H9 (cell line): ENCODE measurements around the gene GABRB1. TPM values are rescaled to one million over a fixed set of nuclear protein-coding genes. Genes with fewer than 3 reads are reported as not detected.

Experiments
- DNase-seq: peaks from one replicate; pipeline ENCODE4 v3.0.0-alpha.2; 2017
- H2AFZ ChIP-seq: one replicate; pipeline ENCODE4 v1.6.1; 2013; ENCODE audit warnings: mild to moderate bottlenecking, low read length, control low read depth, moderate library complexity
- H2AK5ac ChIP-seq: 2 replicates; pipeline ENCODE4 v1.6.1; 2013; ENCODE audit warnings: low read length, control low read depth, mixed read lengths; ENCODE audit not compliant: insufficient read length
- H2BK120ac ChIP-seq: one replicate; pipeline ENCODE4 v1.6.1; 2013; ENCODE audit warnings: low read depth, mild to moderate bottlenecking, low read length, control low read depth, inconsistent platforms; ENCODE audit not compliant: poor library complexity, severe bottlenecking
- H2BK12ac ChIP-seq: 2 replicates; pipeline ENCODE4 v1.6.1; 2013; ENCODE audit warnings: low read length, control low read depth, mixed read lengths, low read depth; ENCODE audit not compliant: insufficient read length
- H2BK15ac ChIP-seq: 2 replicates; pipeline ENCODE4 v1.6.1; 2013; ENCODE audit warnings: low read depth, low read length, control low read depth
- H2BK20ac ChIP-seq: one replicate; pipeline ENCODE4 v1.6.1; 2013; ENCODE audit warnings: low read depth, mild to moderate bottlenecking, low read length, control low read depth, inconsistent platforms; ENCODE audit not compliant: poor library complexity, severe bottlenecking
- H2BK5ac ChIP-seq: 2 replicates; pipeline ENCODE4 v1.6.1; 2013; ENCODE audit warnings: low read length, control low read depth, mixed read lengths; ENCODE audit not compliant: insufficient read length
- H3K14ac ChIP-seq: 2 replicates; pipeline ENCODE4 v1.6.1; 2013; ENCODE audit warnings: low read length, control low read depth; ENCODE audit not compliant: insufficient read depth
- H3K18ac ChIP-seq: 2 replicates; pipeline ENCODE4 v1.6.1; 2013; ENCODE audit warnings: low read depth, mild to moderate bottlenecking, mixed read lengths, low read length, control low read depth; ENCODE audit not compliant: insufficient read length
- H3K23ac ChIP-seq: 2 replicates; pipeline ENCODE4 v1.6.1; 2013; ENCODE audit warnings: low read length, control low read depth, mixed read lengths, low read depth; ENCODE audit not compliant: insufficient read length
- H3K23me2 ChIP-seq: 2 replicates; pipeline ENCODE4 v1.6.1; 2013; ENCODE audit warnings: low read depth, mild to moderate bottlenecking, mixed read lengths, low read length, control low read depth; ENCODE audit not compliant: insufficient read length, poor library complexity, severe bottlenecking
- H3K27ac ChIP-seq: 2 replicates; pipeline ENCODE4 v1.5.1; 2013; ENCODE audit warnings: low read length, control low read depth, mixed read lengths, low read depth; ENCODE audit not compliant: insufficient read length
- H3K27me3 ChIP-seq: 2 replicates; pipeline ENCODE4 v1.6.1; 2013; ENCODE audit warnings: low read length, control low read depth, inconsistent platforms; ENCODE audit not compliant: insufficient read depth
- H3K4ac ChIP-seq: 2 replicates; pipeline ENCODE4 v1.6.1; 2013; ENCODE audit warnings: low read depth, mild to moderate bottlenecking, control low read depth, inconsistent platforms, low read length, moderate library complexity
- H3K4me1 ChIP-seq: 2 replicates; pipeline ENCODE4 v1.6.1; 2013; ENCODE audit warnings: low read length, control low read depth, inconsistent platforms; ENCODE audit not compliant: insufficient read depth
- H3K4me2 ChIP-seq: 2 replicates; pipeline ENCODE4 v1.6.1; 2013; ENCODE audit warnings: low read length, control low read depth, mixed read lengths; ENCODE audit not compliant: insufficient read length, insufficient read depth
- H3K56ac ChIP-seq: 2 replicates; pipeline ENCODE4 v1.6.1; 2013; ENCODE audit warnings: low read depth, mild to moderate bottlenecking, mixed read lengths, low read length, control low read depth; ENCODE audit not compliant: insufficient read length
- H3K79me1 ChIP-seq: 2 replicates; pipeline ENCODE4 v1.6.1; 2013; ENCODE audit warnings: low read depth, mild to moderate bottlenecking, moderate library complexity, low read length, control low read depth, inconsistent platforms; ENCODE audit not compliant: insufficient read depth, poor library complexity, severe bottlenecking
- H3K79me2 ChIP-seq: 2 replicates; pipeline ENCODE4 v1.6.1; 2013; ENCODE audit warnings: low read length, control low read depth, inconsistent platforms; ENCODE audit not compliant: insufficient read depth
- H3K9ac ChIP-seq: 2 replicates; pipeline ENCODE4 v1.6.1; 2013; ENCODE audit warnings: low read length, control low read depth, mixed read lengths; ENCODE audit not compliant: insufficient read length; ENCODE audit errors: extremely low read depth
- H3K9me3 ChIP-seq: one replicate; pipeline ENCODE4 v1.6.1; 2013; ENCODE audit warnings: low read depth, low read length, inconsistent platforms; ENCODE audit not compliant: control insufficient read depth
- H3T11ph ChIP-seq: one replicate; pipeline ENCODE4 v1.6.1; 2013; ENCODE audit warnings: mild to moderate bottlenecking, low read length, control low read depth, inconsistent platforms
- H4K20me1 ChIP-seq: one replicate; pipeline ENCODE4 v1.6.1; 2013; ENCODE audit not compliant: control insufficient read depth, insufficient read length, insufficient read depth
- H4K5ac ChIP-seq: 2 replicates; pipeline ENCODE4 v1.6.1; 2013; ENCODE audit warnings: low read depth, mild to moderate bottlenecking, mixed read lengths, low read length, control low read depth; ENCODE audit not compliant: insufficient read length
- H4K8ac ChIP-seq: replicated peaks from 2 replicates; pipeline ENCODE4 v1.6.1; 2013; ENCODE audit warnings: low read length, control low read depth, mixed read lengths, low read depth; ENCODE audit not compliant: insufficient read length
- H4K91ac ChIP-seq: 2 replicates; pipeline ENCODE4 v1.6.1; 2013; ENCODE audit warnings: low read depth, mild to moderate bottlenecking, moderate library complexity, mixed read lengths, low read length, control low read depth; ENCODE audit not compliant: insufficient read length
- H3K27ac Mint-ChIP-seq, 3 experiments: 2 replicates in 2 of 3; 3 replicates in 1 of 3; pipeline ENCODE4 v1.8.0; 2020 to 2021; ENCODE audit warnings: mixed read lengths in 3 of 3, mild to moderate bottlenecking in 1 of 3, moderate library complexity in 1 of 3
- H3K27me3 Mint-ChIP-seq: 2 replicates; pipeline ENCODE4 v1.8.0; 2021; ENCODE audit warnings: low read depth, mild to moderate bottlenecking, moderate library complexity, mixed read lengths
- H3K36me3 Mint-ChIP-seq, 3 experiments: 2 replicates in 2 of 3; 3 replicates in 1 of 3; pipeline ENCODE4 v1.8.0; 2020 to 2021; ENCODE audit warnings: low read depth in 3 of 3, mixed read lengths in 3 of 3; ENCODE audit not compliant: insufficient read depth in 1 of 3
- H3K4me1 Mint-ChIP-seq, 2 experiments: 2 replicates each; pipeline ENCODE4 v1.8.0; 2020; ENCODE audit warnings: mixed read lengths in 2 of 2
- H3K4me3 Mint-ChIP-seq, 2 experiments: 2 replicates in 1 of 2; 3 replicates in 1 of 2; pipeline ENCODE4 v1.8.0; 2020 to 2021; ENCODE audit warnings: mild to moderate bottlenecking in 2 of 2, mixed read lengths in 2 of 2, moderate library complexity in 1 of 2
- H3K9me3 Mint-ChIP-seq, 2 experiments: 2 replicates in 1 of 2; 3 replicates in 1 of 2; pipeline ENCODE4 v1.8.0; 2020; ENCODE audit warnings: mild to moderate bottlenecking in 2 of 2, mixed read lengths in 2 of 2, moderate library complexity in 1 of 2
- WGBS: extraction: QIAGEN DNeasy Blood & Tissue Kit; methylation state at CpG from one replicate; pipeline ENCODE4 v1.1.7; 2013; ENCODE audit warnings: missing lambda C conversion rate, low lambda C conversion rate, mixed read lengths; ENCODE audit not compliant: insufficient read length; ENCODE audit errors: extremely low coverage; 5-methylcytosine and 5-hydroxymethylcytosine counted together
- total RNA-seq: library from RNA; stranded (reverse); gene quantifications from 2 replicates; pipeline ENCODE4 v1.2.1, GENCODE V29; 2021
- TF ChIP-seq, protein P1 (sequence below): fragments of 200-600 bp; sonication (generic); conservative IDR thresholded peaks from 3 replicates; pipeline ENCODE4 v1.8.0; 2021; ENCODE audit warnings: antibody characterized with exemption, mild to moderate bottlenecking

The GABRB1 gene
- total RNA-seq, 1 experiment from 2014 or later: 0.39 TPM

DNA sequence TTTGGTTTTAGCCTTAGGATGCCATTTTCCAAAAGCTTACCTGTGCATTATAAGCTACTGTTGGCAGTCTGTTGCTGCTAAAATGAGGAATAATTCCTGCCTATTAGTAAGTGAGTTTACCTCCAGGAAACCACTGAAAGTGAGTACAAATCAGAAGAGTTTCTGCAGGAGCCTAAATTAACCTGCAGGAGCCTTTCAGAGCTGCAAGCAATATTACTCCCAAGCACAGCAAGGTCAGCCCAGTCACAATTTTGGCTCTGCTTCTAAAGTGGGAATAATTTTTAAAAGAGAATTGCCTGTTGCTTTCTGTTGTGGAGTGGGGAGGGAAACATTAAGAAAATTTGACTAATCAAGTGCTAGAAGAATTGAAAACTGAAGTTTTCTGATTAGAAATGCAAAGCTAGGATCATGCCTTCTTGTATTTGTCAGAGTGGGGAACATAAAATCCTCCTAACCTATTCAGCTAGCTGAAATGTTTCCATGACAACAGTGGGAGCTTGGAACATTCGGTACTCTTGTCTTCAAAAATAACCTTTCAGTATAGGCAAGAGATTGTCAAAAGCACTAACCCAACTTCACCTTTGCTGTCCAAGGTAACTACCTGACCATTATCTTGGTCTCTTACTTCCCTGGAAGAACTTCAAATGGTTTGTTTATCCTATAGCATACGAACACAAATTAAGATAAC, 239.0 kb downstream of the GABRB1 start:
- peaks cover 0 to 10% of the 10 kb centered on the region in 2 experiments; a peak in 3 of 4 replicates for H3K4me1 Mint-ChIP-seq
- Histone ChIP-seq H3K79me1 (no peaks in the 10 kb centered on the region), H3K4me2 (no peak overlapping the region), H2BK5ac (no peak overlapping the region), H3K4me1 (no peaks in the 10 kb centered on the region), H3K27me3 (no peaks in the 10 kb centered on the region), H2AK5ac (no peak overlapping the region), H2BK20ac (no peak overlapping the region), H3K23ac (no peak overlapping the region), H4K91ac (no peak overlapping the region), H3K4ac (no peak overlapping the region), H3K56ac (no peak overlapping the region), H3K23me2 (no peaks in the 10 kb centered on the region), H3K14ac (no peak overlapping the region), H4K5ac (no peak overlapping the region), H2BK15ac (no peak overlapping the region), H3K27ac (no peak overlapping the region), H3K9ac (no peak overlapping the region), H3K79me2 (no peaks in the 10 kb centered on the region), H4K20me1 (no peaks in the 10 kb centered on the region), H4K8ac (no peak overlapping the region), H3K18ac (no peak overlapping the region), H2BK120ac (no peak overlapping the region), H3K9me3 (no peaks in the 10 kb centered on the region), H2AFZ (no peak overlapping the region), H3T11ph (no peak overlapping the region), H2BK12ac (no peak overlapping the region)
- no peak for DNase-seq
- no peaks in the 10 kb centered on the region for H3K36me3 Mint-ChIP-seq
- no peak overlapping the region for H3K4me3 Mint-ChIP-seq
- TF ChIP-seq, protein P1, sequence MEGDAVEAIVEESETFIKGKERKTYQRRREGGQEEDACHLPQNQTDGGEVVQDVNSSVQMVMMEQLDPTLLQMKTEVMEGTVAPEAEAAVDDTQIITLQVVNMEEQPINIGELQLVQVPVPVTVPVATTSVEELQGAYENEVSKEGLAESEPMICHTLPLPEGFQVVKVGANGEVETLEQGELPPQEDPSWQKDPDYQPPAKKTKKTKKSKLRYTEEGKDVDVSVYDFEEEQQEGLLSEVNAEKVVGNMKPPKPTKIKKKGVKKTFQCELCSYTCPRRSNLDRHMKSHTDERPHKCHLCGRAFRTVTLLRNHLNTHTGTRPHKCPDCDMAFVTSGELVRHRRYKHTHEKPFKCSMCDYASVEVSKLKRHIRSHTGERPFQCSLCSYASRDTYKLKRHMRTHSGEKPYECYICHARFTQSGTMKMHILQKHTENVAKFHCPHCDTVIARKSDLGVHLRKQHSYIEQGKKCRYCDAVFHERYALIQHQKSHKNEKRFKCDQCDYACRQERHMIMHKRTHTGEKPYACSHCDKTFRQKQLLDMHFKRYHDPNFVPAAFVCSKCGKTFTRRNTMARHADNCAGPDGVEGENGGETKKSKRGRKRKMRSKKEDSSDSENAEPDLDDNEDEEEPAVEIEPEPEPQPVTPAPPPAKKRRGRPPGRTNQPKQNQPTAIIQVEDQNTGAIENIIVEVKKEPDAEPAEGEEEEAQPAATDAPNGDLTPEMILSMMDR: no peak
- no peaks in the 10 kb centered on the region for H3K9me3 Mint-ChIP-seq
- no peaks in the 10 kb centered on the region for H3K27me3 Mint-ChIP-seq
- WGBS: no CpG with 5 or more reads among the region's 2 CpGs
- H3K27ac Mint-ChIP-seq: no peak overlapping the region
